ENCODE data around the gene ARL6IP1. TPM values are rescaled to one million over a fixed set of nuclear protein-coding genes. Genes with fewer than 3 reads are reported as not detected.
"Not testable (repeated sequence)": the region's sequence is repeated elsewhere in the genome, so short reads cannot be mapped to it uniquely, and the experiment has no call there.

Gene ARL6IP1
- total RNA-seq, 1 donor from 2014 or later = 617 TPM

GRCh38 chr16:18767217-18767616 is 34.1 kb downstream of the ARL6IP1 start:
- not testable (repeated sequence) for DNase-seq (ENCODE audit: low spot score in 2 of 2); FAIRE-seq

DNA sequence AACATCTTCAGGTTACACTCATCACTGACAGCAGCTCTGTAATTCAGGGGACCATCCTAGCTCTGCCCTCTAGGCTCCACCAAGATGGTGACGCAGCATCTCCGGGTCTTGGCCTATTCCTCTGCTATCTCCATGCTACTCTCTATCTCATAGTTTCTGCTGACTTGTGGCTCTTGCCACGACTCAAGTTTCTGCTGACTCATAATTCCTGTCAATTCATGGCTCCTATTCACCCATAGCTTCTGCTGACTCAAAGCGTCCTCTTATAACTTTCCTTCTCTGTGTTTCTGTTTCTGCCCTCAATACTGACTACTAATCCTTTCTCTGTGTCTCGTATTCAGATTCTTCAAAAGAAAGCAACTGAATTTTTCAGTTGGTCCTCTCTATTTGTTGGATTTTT is 38.6 kb downstream of the ARL6IP1 start:
- DNase-seq (ENCODE audit: low spot score in 2 of 2); FAIRE-seq: not testable (repeated sequence)

GRCh38 chr16:18759598-18760520 is 41.5 kb downstream of the ARL6IP1 start:
- not testable (repeated sequence) for FAIRE-seq; DNase-seq (ENCODE audit: low spot score in 2 of 2)

DNA sequence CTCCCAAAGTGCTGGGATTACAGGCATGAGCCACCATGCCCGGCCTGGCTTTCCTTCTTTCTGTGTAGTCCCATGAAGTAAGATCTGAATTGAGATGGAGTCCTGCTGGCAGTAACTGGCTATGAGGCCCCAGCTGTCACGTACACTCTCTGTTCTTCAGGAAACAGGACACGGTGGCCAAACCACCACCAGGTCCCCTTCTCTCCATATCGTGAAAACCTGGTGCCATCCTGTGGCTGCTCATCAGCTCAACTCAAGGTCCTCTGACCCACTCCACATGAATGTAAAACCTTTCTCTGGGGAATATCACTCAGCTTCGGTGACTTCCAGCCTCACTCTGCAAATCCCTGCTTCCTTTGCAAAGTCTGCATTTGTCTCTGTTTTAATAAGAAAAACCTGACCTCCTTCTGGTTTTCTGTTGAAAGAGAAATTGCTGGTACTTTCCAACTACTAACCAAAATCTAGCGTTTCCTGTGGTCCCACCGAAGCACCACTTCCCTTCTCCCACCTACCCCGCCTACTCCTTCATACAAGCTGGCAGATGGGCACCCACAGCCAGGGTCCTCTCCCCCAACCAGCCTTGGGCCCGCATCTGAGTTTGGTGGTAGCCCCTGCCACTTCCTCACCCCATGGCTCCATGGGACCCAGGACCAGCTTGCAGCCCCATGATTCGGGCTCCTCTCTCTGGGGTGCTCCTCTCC is 43.2 kb downstream of the ARL6IP1 start:
- not testable (repeated sequence) for FAIRE-seq; DNase-seq (ENCODE audit: low spot score in 2 of 2)

DNA sequence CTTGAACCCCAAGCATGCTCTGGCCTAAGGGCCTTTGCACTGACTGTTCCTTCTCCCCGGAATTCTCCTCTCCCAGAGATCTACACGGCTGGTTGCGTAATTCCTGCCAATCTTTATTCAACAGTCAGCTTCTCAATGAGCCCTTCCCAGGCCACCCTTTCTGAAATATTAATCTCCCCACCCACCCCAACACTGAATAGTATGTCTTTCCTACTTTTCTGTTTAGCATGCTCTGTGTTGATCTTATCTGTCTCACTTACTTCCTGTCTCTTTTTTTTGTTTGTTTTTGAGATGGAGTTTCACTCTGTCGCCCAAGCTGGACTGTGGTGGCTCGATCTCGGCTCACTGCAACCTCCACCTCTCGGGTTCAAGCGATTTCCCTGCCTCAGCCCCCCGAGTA is 44.7 kb downstream of the ARL6IP1 start:
- DNase-seq (ENCODE audit: low spot score in 2 of 2); FAIRE-seq: not testable (repeated sequence)

- DNase-seq (ENCODE audit: low spot score in 2 of 2); FAIRE-seq: not testable (repeated sequence)
These were observed 58.5 kb downstream of the ARL6IP1 start for GRCh38 chr16:18742870-18743269.

Other genes starting within 250 kb of the ARL6IP1 start
- gene NOMO2, start 239.5 kb downstream of the ARL6IP1 start, total RNA-seq = 125 TPM
- gene RPS15A, start 11.2 kb downstream of the ARL6IP1 start, total RNA-seq = 1,618 TPM
- gene SMG1, start 124.9 kb upstream of the ARL6IP1 start, total RNA-seq = 89.3 TPM
- gene TMC7, start 182.4 kb upstream of the ARL6IP1 start, total RNA-seq = 3.3 TPM

Data from frontal cortex (tissue), 4 donors.